ENCODE measurements around the gene MORN5. TPM values are rescaled to one million over a fixed set of nuclear protein-coding genes. Genes with fewer than 3 reads are reported as not detected.

The MORN5 gene
- total and polyA plus RNA-seq, 2 experiments from 2014 or later, result not detected

- TF ChIP-seq CTCF (conservative IDR thresholded peaks at IDR 0.05; ENCODE audit: low read depth in 2 of 2), result no peak
- no peak for TF ChIP-seq ETS1 (IDR thresholded peaks at IDR 0.05)
- no peak for TF ChIP-seq CREB1 (CRISPR knock-in tag; IDR thresholded peaks at IDR 0.05; ENCODE audit: low read depth)
These were observed 25.6 kb upstream of the MORN5 start (continued) for GRCh38 chr9:122133984-122134535.

- Mint-ChIP-seq H3K27me3 (ENCODE audit: insufficient read depth, low read depth, poor library complexity) (peaks cover 20% of the 10 kb centered on the region), H3K27ac (no peak overlapping the region), H3K4me3 (no peak overlapping the region), H3K4me1 (peaks cover 38% of the 10 kb centered on the region), H3K36me3 (ENCODE audit: low read depth) (no peaks in the 10 kb centered on the region), H3K9me3 (no peaks in the 10 kb centered on the region)
- Histone ChIP-seq H3K4me1 (ENCODE audit: insufficient read depth) (peaks cover 44% of the 10 kb centered on the region), H2AFZ (peak overlapping the region; percentile 63), H3K79me2 (replicated peaks; ENCODE audit: insufficient read depth) (no peaks in the 10 kb centered on the region), H3F3A (replicated peaks; ENCODE audit: low read depth) (no peaks in the 10 kb centered on the region), H3K9me2 (ENCODE audit: insufficient read depth) (0 out of 2 replicates have a peak, but pooled peaks cover 3% of the 10 kb centered on the region), H3K4me3 (peak overlapping the region; percentile 33; the same call in 1 of the 2 replicates), H3K27ac (ENCODE audit: low read depth) (no peak overlapping the region), H4K20me1 (replicated peaks; ENCODE audit: insufficient read depth) (no peaks in the 10 kb centered on the region), H3K36me3 (ENCODE audit: insufficient read depth) (no peaks in the 10 kb centered on the region), H3K4me2 (peak overlapping the region; percentile 71), H3K27me3 (ENCODE audit: insufficient read depth) (peaks cover 11% of the 10 kb centered on the region; the same call in 1 of the 2 replicates)
- ATAC-seq (peak; percentile 50), DNase-seq (ENCODE audit: low spot score) (peak; percentile 41)
- peak; percentile 90 for TF ChIP-seq CREB1 (CRISPR knock-in tag; IDR thresholded peaks at IDR 0.05; ENCODE audit: low read depth)
- no peak for TF ChIP-seq JUNB (IDR thresholded peaks at IDR 0.05; ENCODE audit: unreplicated experiment)
- TF ChIP-seq CTCF (conservative IDR thresholded peaks at IDR 0.05; ENCODE audit: low read depth in 2 of 2), result 0 out of 4 replicates have a peak, but pooled peaks of 1 of the 2 experiments have one; percentile 25
- TF ChIP-seq ETS1 (IDR thresholded peaks at IDR 0.05), result no peak
These were observed 24.7 kb upstream of the MORN5 start for GRCh38 chr9:122134822-122135528.
